ENCODE results near the gene PDE6B. TPM values are rescaled to one million over a fixed set of nuclear protein-coding genes. Genes with fewer than 3 reads are reported as not detected.

PDE6B gene
- total RNA-seq, 2 experiments from 2014 or later: 11.4 to 12.4 TPM

- H3K27ac Mint-ChIP-seq: no peak overlapping the region
- CTCF ChIA-PET: no interaction called here
These were observed 41.6 kb upstream of the PDE6B start for GRCh38 chr4:583820-584219.

GRCh38 chr4:587671-588350 is 37.6 kb upstream of the PDE6B start:
- no peak overlapping the region for H3K27ac Mint-ChIP-seq
- CTCF ChIA-PET: no interaction called here
- Histone ChIP-seq H3K4me1 (ENCODE audit: insufficient read depth, low read length) (no peaks in the 10 kb centered on the region), H3K27ac (ENCODE audit: low read depth in 1 of 2, low read length in 2 of 2) (no peak overlapping the region), H3K9me3 (ENCODE audit: control insufficient read depth in 1 of 2, insufficient read depth in 1 of 2, low read length in 2 of 2) (peaks cover 8 to 36% of the 10 kb centered on the region in 2 experiments), H3K36me3 (ENCODE audit: insufficient read depth, low read length) (no peaks in the 10 kb centered on the region), H3K4me3 (ENCODE audit: low read length) (no peak overlapping the region), H3K27me3 (ENCODE audit: control insufficient read depth in 1 of 2, insufficient read depth in 2 of 2, low read length in 2 of 2) (peaks cover 0 to 9% of the 10 kb centered on the region in 2 experiments)
- H3K4me3 Mint-ChIP-seq: no peak overlapping the region
- POLR2A ChIA-PET: no interaction called here
- peaks cover 8% of the 10 kb centered on the region for H3K36me3 Mint-ChIP-seq (ENCODE audit: low read depth)
- no peak for TF ChIP-seq CTCF (IDR thresholded peaks at IDR 0.05)
- H3K4me1 Mint-ChIP-seq (ENCODE audit: low read depth): no peaks in the 10 kb centered on the region
- peaks cover 4% of the 10 kb centered on the region for H3K9me3 Mint-ChIP-seq
- ATAC-seq (ENCODE audit: poor library complexity): no peak
- no peak for DNase-seq
- intact Hi-C loops (cut with DNase I, micrococcal nuclease): no loop called here
- H3K27me3 Mint-ChIP-seq: peaks cover 58% of the 10 kb centered on the region

More at GRCh38 chr4:583820-584219, 41.6 kb upstream of the PDE6B start:
- Mint-ChIP-seq H3K9me3 (peaks cover 4% of the 10 kb centered on the region), H3K4me3 (no peak overlapping the region), H3K27me3 (peaks cover 64% of the 10 kb centered on the region), H3K36me3 (ENCODE audit: low read depth) (peaks cover 8% of the 10 kb centered on the region), H3K4me1 (ENCODE audit: low read depth) (no peaks in the 10 kb centered on the region)
- no peak overlapping the region for H3K4me3 ChIP-seq (ENCODE audit: low read length)
- H3K4me1 ChIP-seq (ENCODE audit: insufficient read depth, low read length): no peaks in the 10 kb centered on the region
- POLR2A ChIA-PET: no interaction called here
- H3K36me3 ChIP-seq (ENCODE audit: insufficient read depth, low read length): no peaks in the 10 kb centered on the region
- DNase-seq: no peak
- no peak overlapping the region for H3K27ac ChIP-seq (ENCODE audit: low read depth in 1 of 2, low read length in 2 of 2)
- H3K27me3 ChIP-seq (ENCODE audit: control insufficient read depth in 1 of 2, insufficient read depth in 2 of 2, low read length in 2 of 2): peaks cover 6 to 20% of the 10 kb centered on the region in 2 experiments
- no peak for ATAC-seq (ENCODE audit: poor library complexity)
- TF ChIP-seq CTCF (IDR thresholded peaks at IDR 0.05): no peak
- intact Hi-C loops (cut with DNase I, micrococcal nuclease): no loop called here
- peaks cover 8 to 36% of the 10 kb centered on the region in 2 experiments for H3K9me3 ChIP-seq (ENCODE audit: control insufficient read depth in 1 of 2, insufficient read depth in 1 of 2, low read length in 2 of 2)

- Mint-ChIP-seq H3K4me1 (ENCODE audit: low read depth) (no peaks in the 10 kb centered on the region), H3K36me3 (ENCODE audit: low read depth) (peaks cover 8% of the 10 kb centered on the region), H3K9me3 (peaks cover 4% of the 10 kb centered on the region), H3K4me3 (no peak overlapping the region), H3K27me3 (peaks cover 58% of the 10 kb centered on the region), H3K27ac (no peak overlapping the region)
- ATAC-seq (ENCODE audit: poor library complexity) (no peak), DNase-seq (no peak)
- peaks cover 8 to 33% of the 10 kb centered on the region in 2 experiments for H3K9me3 ChIP-seq (ENCODE audit: control insufficient read depth in 1 of 2, insufficient read depth in 1 of 2, low read length in 2 of 2)
- no peak overlapping the region for H3K27ac ChIP-seq (ENCODE audit: low read depth in 1 of 2, low read length in 2 of 2)
- H3K27me3 ChIP-seq (ENCODE audit: control insufficient read depth in 1 of 2, insufficient read depth in 2 of 2, low read length in 2 of 2): peaks cover 0 to 9% of the 10 kb centered on the region in 2 experiments
- no peak overlapping the region for H3K4me3 ChIP-seq (ENCODE audit: low read length)
- no peak for TF ChIP-seq CTCF (IDR thresholded peaks at IDR 0.05)
- H3K36me3 ChIP-seq (ENCODE audit: insufficient read depth, low read length): no peaks in the 10 kb centered on the region
- POLR2A ChIA-PET: no interaction called here
- CTCF ChIA-PET: no interaction called here
- intact Hi-C loops (cut with DNase I, micrococcal nuclease): no loop called here
- H3K4me1 ChIP-seq (ENCODE audit: insufficient read depth, low read length): no peaks in the 10 kb centered on the region
These were observed 37.0 kb upstream of the PDE6B start for GRCh38 chr4:588351-588849.

Measured in CD4-positive, alpha-beta T cell (primary cell).